DOHH2 (cell line): ENCODE results near the gene ANXA2.

Experiments
- H3F3A ChIP-seq: fragments of 200-600 bp; sonication (generic), shearing (Covaris generic); 2 replicates; pipeline ENCODE4 v1.6.0; 2016; ENCODE audit warnings: antibody characterized with exemption, mild to moderate bottlenecking; ENCODE audit not compliant: control insufficient read depth, insufficient read depth
- H3K27ac ChIP-seq: fragments of 200-600 bp; sonication (generic); 2 replicates; pipeline ENCODE4 v1.5.1; 2014; ENCODE audit warnings: low read depth, mild to moderate bottlenecking, low read length, moderate library complexity
- H3K27me3 ChIP-seq: fragments of 200-600 bp; sonication (generic); 2 replicates; pipeline ENCODE4 v1.6.1; 2014; ENCODE audit warnings: mild to moderate bottlenecking, low read length, mixed read lengths; ENCODE audit not compliant: control insufficient read depth
- H3K36me3 ChIP-seq: fragments of 200-600 bp; sonication (generic); 2 replicates; pipeline ENCODE4 v1.6.1; 2014; ENCODE audit warnings: mild to moderate bottlenecking, low read length, moderate library complexity, mixed read lengths; ENCODE audit not compliant: control insufficient read depth
- H3K4me1 ChIP-seq: fragments of 200-600 bp; sonication (generic); 2 replicates; pipeline ENCODE4 v1.6.1; 2014; ENCODE audit warnings: mild to moderate bottlenecking, low read length, mixed read lengths; ENCODE audit not compliant: control insufficient read depth
- H3K4me2 ChIP-seq: fragments of 200-600 bp; sonication (generic); 2 replicates; pipeline ENCODE4 v1.6.0; 2014; ENCODE audit warnings: mild to moderate bottlenecking, low read length, moderate library complexity
- H3K4me3 ChIP-seq: fragments of 200-600 bp; sonication (generic); 2 replicates; pipeline ENCODE4 v1.5.1; 2014; ENCODE audit warnings: mild to moderate bottlenecking, low read length, mixed read lengths
- H3K79me2 ChIP-seq: fragments of 200-600 bp; sonication (generic); 2 replicates; pipeline ENCODE4 v1.6.1; 2014; ENCODE audit warnings: mild to moderate bottlenecking, low read length, mixed read lengths; ENCODE audit not compliant: control insufficient read depth
- H3K9me2 ChIP-seq: fragments of 200-600 bp; sonication (generic); replicated peaks from 2 replicates; pipeline ENCODE4 v1.6.1; 2014; ENCODE audit warnings: mild to moderate bottlenecking, low read length, mixed read lengths; ENCODE audit not compliant: control insufficient read depth
- H3K9me3 ChIP-seq: fragments of 200-600 bp; sonication (generic); 2 replicates; pipeline ENCODE4 v1.6.1; 2014; ENCODE audit warnings: antibody characterized with exemption, low read length, mixed read lengths; ENCODE audit not compliant: control insufficient read depth, insufficient read depth
- H4K20me1 ChIP-seq: fragments of 200-600 bp; sonication (generic); 2 replicates; pipeline ENCODE4 v1.6.0; 2014; ENCODE audit warnings: low read depth, mild to moderate bottlenecking, antibody characterized with exemption, low read length, moderate library complexity; ENCODE audit not compliant: control insufficient read depth, insufficient read depth
- CTCF ChIP-seq: fragments of 200-600 bp; sonication (generic); IDR thresholded peaks from one replicate; pipeline ENCODE4 v1.5.1; 2014; ENCODE audit warnings: antibody characterized with exemption, mild to moderate bottlenecking, low read depth, low read length; ENCODE audit not compliant: poor library complexity, severe bottlenecking
- EZH2phosphoT487 ChIP-seq: fragments of 200-600 bp; sonication (generic); IDR thresholded peaks from 2 replicates; pipeline ENCODE4 v1.6.1; 2017; ENCODE audit warnings: borderline replicate concordance, mild to moderate bottlenecking, antibody characterized with exemption, low read length, moderate library complexity, mixed read lengths

ANXA2 gene

GRCh38 chr15:60390871-60391501 is 6.8 kb downstream of the ANXA2 start:
- Histone ChIP-seq H3K4me3 (no peak overlapping the region), H3K79me2 (no peaks in the 10 kb centered on the region), H3K36me3 (no peaks in the 10 kb centered on the region), H3K4me1 (no peaks in the 10 kb centered on the region), H3F3A (no peaks in the 10 kb centered on the region), H3K9me2 (no peaks in the 10 kb centered on the region), H3K27me3 (peaks cover 9% of the 10 kb centered on the region; the same call in 1 of the 2 replicates), H3K27ac (no peak overlapping the region), H3K9me3 (no peaks in the 10 kb centered on the region), H4K20me1 (no peaks in the 10 kb centered on the region), H3K4me2 (no peak overlapping the region)
- no peak for TF ChIP-seq EZH2phosphoT487
- no peak for TF ChIP-seq CTCF

- Histone ChIP-seq H3K27me3 (peaks cover 9% of the 10 kb centered on the region; the same call in 1 of the 2 replicates), H3F3A (no peaks in the 10 kb centered on the region), H3K9me2 (no peaks in the 10 kb centered on the region), H3K4me3 (no peak overlapping the region), H3K36me3 (no peaks in the 10 kb centered on the region), H3K9me3 (no peaks in the 10 kb centered on the region), H3K79me2 (no peaks in the 10 kb centered on the region), H3K4me1 (no peaks in the 10 kb centered on the region), H3K4me2 (no peak overlapping the region), H4K20me1 (no peaks in the 10 kb centered on the region), H3K27ac (no peak overlapping the region)
- TF ChIP-seq EZH2phosphoT487: no peak
- TF ChIP-seq CTCF: no peak
These were observed 7.6 kb downstream of the ANXA2 start for GRCh38 chr15:60390231-60390630.

- Histone ChIP-seq H3K36me3 (no peaks in the 10 kb centered on the region), H3K4me1 (no peaks in the 10 kb centered on the region), H3K27me3 (peaks cover 9% of the 10 kb centered on the region; the same call in 1 of the 2 replicates), H3K4me3 (no peak overlapping the region), H3F3A (no peaks in the 10 kb centered on the region), H3K4me2 (no peak overlapping the region), H3K9me3 (no peaks in the 10 kb centered on the region), H3K9me2 (no peaks in the 10 kb centered on the region), H3K79me2 (no peaks in the 10 kb centered on the region), H4K20me1 (no peaks in the 10 kb centered on the region), H3K27ac (no peak overlapping the region)
- TF ChIP-seq CTCF: no peak
- no peak for TF ChIP-seq EZH2phosphoT487
These were observed 8.3 kb downstream of the ANXA2 start for GRCh38 chr15:60389261-60390077.
